ENCODE results near the gene BAIAP2.
"Not testable (repeated sequence)": the region's sequence is repeated elsewhere in the genome, so short reads cannot be mapped to it uniquely, and the experiment has no call there.

Gene BAIAP2

GRCh38 chr17:81144423-81144781, 109.5 kb downstream of the BAIAP2 start:
- DNase-seq = no peak

GRCh38 chr17:81146208-81146607, 111.3 kb downstream of the BAIAP2 start:
- not testable (repeated sequence) for DNase-seq

GRCh38 chr17:81147701-81148100, 112.8 kb downstream of the BAIAP2 start:
- no peak for DNase-seq

- DNase-seq = no peak
Measured at GRCh38 chr17:81148571-81148970, 113.6 kb downstream of the BAIAP2 start.

- no peak for DNase-seq
Measured at GRCh38 chr17:81148986-81149533, 114.1 kb downstream of the BAIAP2 start.

GRCh38 chr17:81150377-81151077, 115.6 kb downstream of the BAIAP2 start:
- DNase-seq = no peak

- no peak for DNase-seq
Measured at GRCh38 chr17:81151278-81151677, 116.3 kb downstream of the BAIAP2 start.

- DNase-seq = no peak
Measured at GRCh38 chr17:81152288-81152828, 117.4 kb downstream of the BAIAP2 start.

GRCh38 chr17:81153340-81153803, 118.4 kb downstream of the BAIAP2 start:
- DNase-seq = no peak

GRCh38 chr17:81154016-81154415, 119.1 kb downstream of the BAIAP2 start:
- DNase-seq = not testable (repeated sequence)

GRCh38 chr17:81154961-81155360, 120.0 kb downstream of the BAIAP2 start:
- no peak for DNase-seq

GRCh38 chr17:81156866-81157805, 122.2 kb downstream of the BAIAP2 start:
- DNase-seq = no peak

GRCh38 chr17:81157848-81158687, 123.1 kb downstream of the BAIAP2 start:
- DNase-seq = no peak

GRCh38 chr17:81158688-81159590, 124.0 kb downstream of the BAIAP2 start:
- no peak for DNase-seq

GRCh38 chr17:81159611-81160265, 124.8 kb downstream of the BAIAP2 start:
- DNase-seq = no peak

GRCh38 chr17:81160306-81160705, 125.4 kb downstream of the BAIAP2 start:
- DNase-seq = no peak

GRCh38 chr17:81160747-81161453, 125.9 kb downstream of the BAIAP2 start:
- no peak for DNase-seq

GRCh38 chr17:81161536-81161935, 126.6 kb downstream of the BAIAP2 start:
- no peak for DNase-seq

GRCh38 chr17:81161972-81162371, 127.0 kb downstream of the BAIAP2 start:
- DNase-seq = no peak

- no peak for DNase-seq
Measured at GRCh38 chr17:81162491-81162890, 127.5 kb downstream of the BAIAP2 start.
